HCT116 (cell line): ENCODE results near the gene STPG3. TPM values are rescaled to one million over a fixed set of nuclear protein-coding genes. Genes with fewer than 3 reads are reported as not detected.
A peak's percentile ranks its signal among the peaks of the same experiment; 100 is the strongest.

Experiments
- ATAC-seq: fragments of 200-7000 bp; cut with Tn5 transposase; 2 replicates; pipeline ENCODE4 v1.9.1; 2020; ENCODE audit warnings: mild to moderate bottlenecking, moderate library complexity
- BruUV-seq: library from RNA; stranded (reverse); fragments of 400-500 nt; replicated peaks from 2 replicates; lab custom pipeline; 2021; lab: Mats Ljungman, UMichigan
- CTCF ChIA-PET: fragments of 300-600 bp; sonication (Branson Sonifier 250); formaldehyde crosslinking; loops from one replicate; lab custom pipeline; 2021; ENCODE audit warnings: antibody characterized with exemption; lab: Charles Lee
- POLR2A ChIA-PET: fragments of 300-600, 350-600 bp; sonication (Branson Sonifier 250); formaldehyde crosslinking; loops from one replicate; lab custom pipeline; 2021; ENCODE audit warnings: antibody characterized with exemption; lab: Charles Lee
- RAD21 ChIA-PET, 2 experiments: fragments of 300-600 bp; sonication (Branson Sonifier 250); formaldehyde crosslinking; loops; one replicate each; lab custom pipeline; 2023; ENCODE audit warnings: low total read pairs in 2 of 2; ENCODE audit not compliant: uncharacterized antibody in 2 of 2, unreplicated experiment in 2 of 2, low non-redundant PET in 1 of 2; lab: Charles Lee
- DNase-seq: peaks from one replicate; pipeline ENCODE4 v3.0.0-alpha.2; 2010; ENCODE audit warnings: low read depth, low spot score
- H2AFZ ChIP-seq: fragments of 200-600 bp; shearing (Covaris generic), sonication (generic); 2 replicates; pipeline ENCODE4 v1.6.1; 2017; ENCODE audit warnings: low read depth, mixed run types, mixed read lengths, antibody characterized with exemption, low read length; ENCODE audit not compliant: poor library complexity, severe bottlenecking
- H3K27ac ChIP-seq: 2 replicates; pipeline ENCODE4 v1.5.1; 2012; ENCODE audit warnings: low read depth, low read length
- H3K27me3 ChIP-seq: fragments of 200-600 bp; sonication (generic); 2 replicates; pipeline ENCODE4 v1.6.1; 2016; ENCODE audit warnings: mixed run types, low read length, mixed read lengths; ENCODE audit not compliant: insufficient read depth
- H3K36me3 ChIP-seq, 2 experiments: fragments of 200-500 bp in 1 of 2; fragments of 200-600 bp in 1 of 2; sonication (Bioruptor generic) in 1 of 2; sonication (generic) in 1 of 2; 2 replicates each; pipeline versions ENCODE4 v1.5.1 to v1.6.1; 2014 to 2016; ENCODE audit warnings: low read length in 2 of 2, inconsistent platforms in 1 of 2, mixed read lengths in 1 of 2, mixed run types in 1 of 2; ENCODE audit not compliant: insufficient read depth in 2 of 2, control insufficient read depth in 1 of 2
- H3K4me1 ChIP-seq, 2 experiments: fragments of 200-600 bp in 1 of 2; sonication (generic) in 1 of 2; 2 replicates each; pipeline versions ENCODE4 v1.5.1 to v1.6.1; 2012 to 2017; ENCODE audit warnings: low read length in 2 of 2, inconsistent platforms in 1 of 2, mild to moderate bottlenecking in 1 of 2, mixed read lengths in 1 of 2, mixed run types in 1 of 2, moderate library complexity in 1 of 2; ENCODE audit not compliant: insufficient read depth in 2 of 2, control insufficient read depth in 1 of 2
- H3K4me2 ChIP-seq: fragments of 200-600 bp; sonication (generic); 2 replicates; pipeline ENCODE4 v1.6.1; 2017; ENCODE audit warnings: mixed run types, low read length, mixed read lengths
- H3K4me3 ChIP-seq, 2 experiments: fragments of 200-600 bp in 1 of 2; sonication (generic) in 1 of 2; replicated peaks in 1 of 2; 2 replicates each; pipeline ENCODE4 v1.5.1; 2011 to 2016; ENCODE audit warnings: low read length in 2 of 2, control low read depth in 1 of 2, low read depth in 1 of 2, mild to moderate bottlenecking in 1 of 2, mixed read lengths in 1 of 2, mixed run types in 1 of 2
- H3K79me2 ChIP-seq: fragments of 200-600 bp; sonication (generic); 2 replicates; pipeline ENCODE4 v1.6.1; 2017; ENCODE audit warnings: mild to moderate bottlenecking, mixed run types, low read length, moderate library complexity, mixed read lengths; ENCODE audit not compliant: insufficient read depth
- H3K9ac ChIP-seq: fragments of 200-600 bp; sonication (generic); 2 replicates; pipeline ENCODE4 v1.6.1; 2016; ENCODE audit warnings: low read length, mixed read lengths
- H3K9me2 ChIP-seq: fragments of 200-600 bp; sonication (generic), shearing (Covaris generic); 2 replicates; pipeline ENCODE4 v1.6.1; 2017; ENCODE audit warnings: mixed run types, mild to moderate bottlenecking, moderate library complexity; ENCODE audit not compliant: insufficient read depth
- H3K9me3 ChIP-seq, 2 experiments: fragments of 200-500 bp in 1 of 2; fragments of 200-600 bp in 1 of 2; sonication (Bioruptor generic) in 1 of 2; sonication (generic) in 1 of 2; 2 replicates each; pipeline ENCODE4 v1.6.1; 2014 to 2017; ENCODE audit warnings: low read length in 2 of 2, mixed read lengths in 2 of 2, inconsistent platforms in 1 of 2, low read depth in 1 of 2, mild to moderate bottlenecking in 1 of 2, mixed run types in 1 of 2, moderate library complexity in 1 of 2; ENCODE audit not compliant: control insufficient read depth in 1 of 2, insufficient read depth in 1 of 2
- H4K20me1 ChIP-seq: fragments of 200-600 bp; sonication (generic), shearing (Covaris generic); 2 replicates; pipeline ENCODE4 v1.6.1; 2017; ENCODE audit warnings: mixed run types, mild to moderate bottlenecking, moderate library complexity; ENCODE audit not compliant: insufficient read depth
- ATF3 ChIP-seq: IDR thresholded peaks from 2 replicates; pipeline ENCODE4 v1.6.1; 2012
- CBX3 ChIP-seq: IDR thresholded peaks from 2 replicates; pipeline ENCODE4 v1.6.1; 2012; ENCODE audit warnings: low read depth
- EGR1 ChIP-seq: IDR thresholded peaks from 2 replicates; pipeline ENCODE4 v1.6.1; 2012; ENCODE audit warnings: low read depth
- ELF1 ChIP-seq: IDR thresholded peaks from 2 replicates; pipeline ENCODE4 v1.6.1; 2012; ENCODE audit warnings: low read depth, borderline replicate concordance
- EZH2 ChIP-seq: fragments of 200-600 bp; sonication (generic); IDR thresholded peaks from 2 replicates; pipeline ENCODE4 v1.6.1; 2017; ENCODE audit warnings: antibody characterized with exemption, mixed run types
- EZH2phosphoT487 ChIP-seq: fragments of 200-600 bp; IDR thresholded peaks from 2 replicates; pipeline ENCODE4 v1.6.1; 2018; ENCODE audit warnings: antibody characterized with exemption, borderline replicate concordance
- FOSL1 ChIP-seq: IDR thresholded peaks from 2 replicates; pipeline ENCODE4 v1.6.1; 2012; ENCODE audit warnings: low read depth
- POLR2AphosphoS5 ChIP-seq: IDR thresholded peaks from 2 replicates; pipeline ENCODE4 v1.6.1; 2011; ENCODE audit warnings: mild to moderate bottlenecking, low read depth, low read length, moderate library complexity
- RAD21 ChIP-seq: IDR thresholded peaks from 2 replicates; pipeline ENCODE4 v1.6.1; 2012; ENCODE audit warnings: low read depth, mild to moderate bottlenecking
- TCF7L2 ChIP-seq: IDR thresholded peaks from 2 replicates; pipeline ENCODE4 v1.7.0; 2011; ENCODE audit warnings: borderline replicate concordance, inconsistent platforms; ENCODE audit not compliant: insufficient read depth, insufficient read length; ENCODE audit errors: extremely low read depth
- YY1 ChIP-seq: IDR thresholded peaks from 2 replicates; pipeline ENCODE4 v1.6.1; 2011; ENCODE audit warnings: low read length, low read depth, moderate library complexity, mild to moderate bottlenecking; ENCODE audit not compliant: insufficient replicate concordance; ENCODE audit errors: extremely low read depth
- ZNF274 ChIP-seq: fragments of 200-500 bp; sonication (Bioruptor generic); IDR thresholded peaks from 2 replicates; pipeline ENCODE4 v1.6.1; 2014; ENCODE audit warnings: mild to moderate bottlenecking, low read depth, low read length, inconsistent platforms
- intact Hi-C: fragments of 100-400 bp; cut with micrococcal nuclease; formaldehyde crosslinking; loops from 2 replicates; pipeline ENCODE4 v1.10.0; 2022
- total RNA-seq: library from RNA; stranded (reverse); gene quantifications from one replicate; pipeline ENCODE4 v1.2.1, GENCODE V29; 2021; ENCODE audit not compliant: unreplicated experiment
- TF ChIP-seq, protein P1 (sequence below): IDR thresholded peaks from 2 replicates; pipeline ENCODE4 v1.6.1; 2012
- TF ChIP-seq, protein P2 (sequence below), 3 experiments: fragments of 200-600 bp in 1 of 3; sonication (generic) in 1 of 3; IDR thresholded peaks in 2 of 3; conservative IDR thresholded peaks in 1 of 3; 2 replicates each; pipeline ENCODE4 v1.5.1; 2012 to 2017; ENCODE audit warnings: low read depth in 2 of 3, low read length in 2 of 3, antibody characterized with exemption in 1 of 3, borderline replicate concordance in 1 of 3, control low read depth in 1 of 3, mild to moderate bottlenecking in 1 of 3, mixed read lengths in 1 of 3, mixed run types in 1 of 3, moderate library complexity in 1 of 3; ENCODE audit not compliant: insufficient read depth in 1 of 3

The STPG3 gene
- total RNA-seq, 1 experiment from 2014 or later: not detected

GRCh38 chr9:137218212-137218753 is 32.8 kb upstream of the STPG3 start:
- ChIA-PET CTCF (interaction anchor here (1.1 kb wide), 1 partner anchor 67 kb away, joined by 4 read pairs; no protein-coding TSS in a partner anchor), POLR2A (interaction anchor here (1.0 to 1.2 kb wide), 2 partner anchors 9 to 23 kb away, joined by 3 to 7 read pairs; partner anchors contain the start of genes RNF224 and TUBB4B), RAD21 (no interaction called here)
- Histone ChIP-seq H3K27ac (peak overlapping the region; percentile 94), H3K9ac (peak overlapping the region; percentile 46), H3K4me2 (peak overlapping the region; percentile 77), H3K4me3 (peak overlapping the region; percentile 45 to 46; a peak in 2 of 4 replicates), H3K27me3 (no peaks in the 10 kb centered on the region), H2AFZ (no peak overlapping the region), H3K9me2 (no peaks in the 10 kb centered on the region), H3K79me2 (no peaks in the 10 kb centered on the region), H3K36me3 (no peaks in the 10 kb centered on the region), H4K20me1 (no peaks in the 10 kb centered on the region), H3K9me3 (no peaks in the 10 kb centered on the region), H3K4me1 (peaks cover 28 to 63% of the 10 kb centered on the region in 2 experiments)
- TF ChIP-seq EZH2: no peak
- TF ChIP-seq ZNF274: no peak
- no peak for TF ChIP-seq RAD21
- TF ChIP-seq, protein P1, sequence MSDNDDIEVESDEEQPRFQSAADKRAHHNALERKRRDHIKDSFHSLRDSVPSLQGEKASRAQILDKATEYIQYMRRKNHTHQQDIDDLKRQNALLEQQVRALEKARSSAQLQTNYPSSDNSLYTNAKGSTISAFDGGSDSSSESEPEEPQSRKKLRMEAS: no peak
- no peak for TF ChIP-seq CBX3
- no peak for TF ChIP-seq ELF1
- ATAC-seq (no peak), DNase-seq (no peak)
- no TSS peak for BruUV-seq
- intact Hi-C loops: no loop called here

GRCh38 chr9:137218754-137219271 is 32.3 kb upstream of the STPG3 start:
- ATAC-seq: peak; percentile 12; the same call in 1 of the 2 replicates
- TF ChIP-seq YY1 (no peak), TCF7L2 (peak; percentile 71), EGR1 (no peak), EZH2phosphoT487 (no peak), RAD21 (no peak), CBX3 (no peak), ATF3 (no peak), FOSL1 (no peak), POLR2AphosphoS5 (peak; percentile 44; the same call in 1 of the 2 replicates), ZNF274 (no peak)
- TF ChIP-seq, protein P1: no peak
- TF ChIP-seq, protein P2, sequence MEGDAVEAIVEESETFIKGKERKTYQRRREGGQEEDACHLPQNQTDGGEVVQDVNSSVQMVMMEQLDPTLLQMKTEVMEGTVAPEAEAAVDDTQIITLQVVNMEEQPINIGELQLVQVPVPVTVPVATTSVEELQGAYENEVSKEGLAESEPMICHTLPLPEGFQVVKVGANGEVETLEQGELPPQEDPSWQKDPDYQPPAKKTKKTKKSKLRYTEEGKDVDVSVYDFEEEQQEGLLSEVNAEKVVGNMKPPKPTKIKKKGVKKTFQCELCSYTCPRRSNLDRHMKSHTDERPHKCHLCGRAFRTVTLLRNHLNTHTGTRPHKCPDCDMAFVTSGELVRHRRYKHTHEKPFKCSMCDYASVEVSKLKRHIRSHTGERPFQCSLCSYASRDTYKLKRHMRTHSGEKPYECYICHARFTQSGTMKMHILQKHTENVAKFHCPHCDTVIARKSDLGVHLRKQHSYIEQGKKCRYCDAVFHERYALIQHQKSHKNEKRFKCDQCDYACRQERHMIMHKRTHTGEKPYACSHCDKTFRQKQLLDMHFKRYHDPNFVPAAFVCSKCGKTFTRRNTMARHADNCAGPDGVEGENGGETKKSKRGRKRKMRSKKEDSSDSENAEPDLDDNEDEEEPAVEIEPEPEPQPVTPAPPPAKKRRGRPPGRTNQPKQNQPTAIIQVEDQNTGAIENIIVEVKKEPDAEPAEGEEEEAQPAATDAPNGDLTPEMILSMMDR (IDR thresholded peaks at IDR 0.05 in 2 of 3, conservative IDR thresholded peaks at IDR 0.05 in 1 of 3; ENCODE audit: borderline replicate concordance in 1 of 3, insufficient read depth in 1 of 3, low read depth in 2 of 3, low read length in 2 of 3): no peak

More at GRCh38 chr9:137218754-137219271, 32.3 kb upstream of the STPG3 start:
- peak overlapping the region; percentile 94 for H3K27ac ChIP-seq
- ChIA-PET POLR2A (interaction anchor here (0.6 to 1.2 kb wide), 4 partner anchors 9 to 105 kb away, joined by 3 to 7 read pairs (median 3); partner anchors contain the start of genes RNF224, TPRN and TUBB4B), RAD21 (interaction anchor here in 1 of 2 experiments (0.7 kb wide), 1 partner anchor 20 kb away, joined by 4 read pairs; no protein-coding TSS in a partner anchor), CTCF (interaction anchor here (1.1 kb wide), 1 partner anchor 68 kb away, joined by 4 read pairs; no protein-coding TSS in a partner anchor)
- peak overlapping the region; percentile 46 for H3K9ac ChIP-seq
- intact Hi-C loops: no loop called here
- no peaks in the 10 kb centered on the region for H3K9me3 ChIP-seq
- DNase-seq: no peak
- H4K20me1 ChIP-seq: no peaks in the 10 kb centered on the region
- no peaks in the 10 kb centered on the region for H3K79me2 ChIP-seq
- H3K9me2 ChIP-seq: no peaks in the 10 kb centered on the region
- H3K4me3 ChIP-seq: 0 out of 4 replicates have a peak overlapping the region, but pooled peaks of 1 of the 2 experiments have one; percentile 16
- peak overlapping the region; percentile 77 for H3K4me2 ChIP-seq
- BruUV-seq: no TSS peak
- H3K27me3 ChIP-seq: no peaks in the 10 kb centered on the region
- H3K4me1 ChIP-seq: peaks cover 28 to 59% of the 10 kb centered on the region in 2 experiments
- no peaks in the 10 kb centered on the region for H3K36me3 ChIP-seq
- H2AFZ ChIP-seq: no peak overlapping the region
